Body of pancreas (tissue), 4 donors: ENCODE results near the gene WDR64.

ENCODE experiments used
- CTCF ChIP-seq, 7 experiments: fragments of 450-650 bp in 4 of 7; fragments of 200-600 bp in 3 of 7; sonication (generic) in 3 of 7; IDR thresholded peaks; one replicate each; pipeline ENCODE4 v1.5.1; 2016 to 2019; ENCODE audit warnings: antibody characterized with exemption in 7 of 7
- POLR2A ChIP-seq, 3 donors: fragments of 450-650 bp; IDR thresholded peaks; one replicate each; pipeline ENCODE4 v1.6.1; 2016; ENCODE audit warnings: antibody characterized with exemption in 3 of 3, mild to moderate bottlenecking in 2 of 3

- no peak for TF ChIP-seq POLR2A (IDR thresholded peaks at IDR 0.05)
- TF ChIP-seq CTCF (IDR thresholded peaks at IDR 0.05) = no peak
These were observed 23.9 kb downstream of the WDR64 start for GRCh38 chr1:241675983-241676382.
